ENCODE results near the gene CDK5RAP2.

DNA sequence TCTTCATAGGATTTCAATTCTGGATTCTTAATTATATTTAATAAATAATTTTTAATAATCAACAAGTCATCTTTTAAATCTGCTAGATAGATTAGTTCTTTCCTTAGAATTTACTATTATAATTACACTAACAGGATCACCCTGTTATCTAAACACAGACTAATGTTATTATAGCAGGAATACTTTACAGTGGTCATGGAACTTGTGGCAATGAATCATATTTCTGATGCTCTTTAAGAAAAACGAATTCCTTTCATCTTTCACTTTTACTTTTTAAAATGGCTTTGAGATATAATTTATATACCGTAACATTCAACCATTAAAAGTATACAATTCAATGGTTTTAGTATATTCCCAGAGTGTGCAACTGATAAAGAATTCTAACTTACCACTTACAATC is 29.7 kb upstream of the CDK5RAP2 start:
- no peak for TF ChIP-seq CTCF (conservative IDR thresholded peaks at IDR 0.05)
- TF ChIP-seq ZFX (IDR thresholded peaks at IDR 0.05): no peak

Data from C4-2B (cell line).